ENCODE measurements around the gene TFB1M.

The TFB1M gene

DNA sequence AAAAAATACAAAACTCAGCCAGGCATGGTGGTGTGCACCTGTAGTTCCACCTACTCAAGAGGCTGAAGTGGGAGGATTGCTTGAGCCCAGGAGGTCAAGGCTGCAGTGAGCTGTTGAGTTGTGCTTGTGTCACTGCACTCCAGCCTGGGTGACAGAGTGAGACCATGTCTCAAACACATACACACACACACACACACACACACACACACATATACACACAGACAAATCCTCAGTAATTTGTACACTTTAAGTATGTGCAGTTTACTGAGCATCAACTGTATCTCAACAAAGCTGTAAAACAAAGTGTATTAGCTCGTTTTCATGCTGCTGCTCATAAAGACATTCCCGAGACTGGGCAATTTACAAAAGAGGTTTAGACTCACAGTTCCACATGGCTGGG lies 7.3 kb downstream of the TFB1M start:
- TF ChIP-seq, protein P1, sequence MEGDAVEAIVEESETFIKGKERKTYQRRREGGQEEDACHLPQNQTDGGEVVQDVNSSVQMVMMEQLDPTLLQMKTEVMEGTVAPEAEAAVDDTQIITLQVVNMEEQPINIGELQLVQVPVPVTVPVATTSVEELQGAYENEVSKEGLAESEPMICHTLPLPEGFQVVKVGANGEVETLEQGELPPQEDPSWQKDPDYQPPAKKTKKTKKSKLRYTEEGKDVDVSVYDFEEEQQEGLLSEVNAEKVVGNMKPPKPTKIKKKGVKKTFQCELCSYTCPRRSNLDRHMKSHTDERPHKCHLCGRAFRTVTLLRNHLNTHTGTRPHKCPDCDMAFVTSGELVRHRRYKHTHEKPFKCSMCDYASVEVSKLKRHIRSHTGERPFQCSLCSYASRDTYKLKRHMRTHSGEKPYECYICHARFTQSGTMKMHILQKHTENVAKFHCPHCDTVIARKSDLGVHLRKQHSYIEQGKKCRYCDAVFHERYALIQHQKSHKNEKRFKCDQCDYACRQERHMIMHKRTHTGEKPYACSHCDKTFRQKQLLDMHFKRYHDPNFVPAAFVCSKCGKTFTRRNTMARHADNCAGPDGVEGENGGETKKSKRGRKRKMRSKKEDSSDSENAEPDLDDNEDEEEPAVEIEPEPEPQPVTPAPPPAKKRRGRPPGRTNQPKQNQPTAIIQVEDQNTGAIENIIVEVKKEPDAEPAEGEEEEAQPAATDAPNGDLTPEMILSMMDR (IDR thresholded peaks at IDR 0.05), result no peak
- no peaks in the 10 kb centered on the region for H3K4me1 ChIP-seq (ENCODE audit: control insufficient read depth in 1 of 2, insufficient read depth in 1 of 2, low read depth in 1 of 2, low read length in 1 of 2)
- no peaks in the 10 kb centered on the region for H3K36me3 ChIP-seq
- no peaks in the 10 kb centered on the region for H3K9me3 ChIP-seq
- no peak overlapping the region for H3K27ac ChIP-seq
- no peaks in the 10 kb centered on the region for H3K27me3 ChIP-seq
- no peak overlapping the region for H3K4me3 ChIP-seq (ENCODE audit: low read depth in 1 of 2, low read length in 1 of 2)

DNA sequence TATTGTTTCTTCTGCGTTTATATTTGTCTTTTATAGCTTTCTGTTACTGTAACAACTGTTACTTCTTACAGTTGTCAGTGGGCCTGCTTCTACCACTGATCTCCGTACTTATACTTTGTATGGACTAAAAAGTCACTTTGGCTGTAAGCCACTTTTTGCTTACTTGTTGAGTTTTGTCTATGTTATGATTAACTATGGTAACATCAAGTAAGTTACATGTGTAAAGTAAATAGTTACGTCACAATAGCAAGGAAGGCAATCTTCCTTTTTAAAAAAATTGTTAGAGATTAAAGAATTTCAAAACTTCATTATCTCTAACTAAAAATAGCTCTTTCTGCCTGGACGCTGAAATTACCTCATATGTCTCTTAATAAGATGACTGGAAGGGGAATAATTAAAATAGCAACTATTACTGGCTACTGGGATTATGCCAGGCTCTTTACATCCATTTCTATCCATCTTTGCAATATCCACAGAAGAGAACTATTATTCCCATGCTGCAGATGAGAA lies 10.9 kb downstream of the TFB1M start:
- H3K27ac ChIP-seq, result no peak overlapping the region
- H3K4me1 ChIP-seq (ENCODE audit: control insufficient read depth in 1 of 2, insufficient read depth in 1 of 2, low read depth in 1 of 2, low read length in 1 of 2), result no peaks in the 10 kb centered on the region
- TF ChIP-seq, protein P1 (IDR thresholded peaks at IDR 0.05), result no peak
- H3K27me3 ChIP-seq, result no peaks in the 10 kb centered on the region
- no peaks in the 10 kb centered on the region for H3K9me3 ChIP-seq
- H3K4me3 ChIP-seq (ENCODE audit: low read depth in 1 of 2, low read length in 1 of 2), result no peak overlapping the region
- H3K36me3 ChIP-seq, result no peaks in the 10 kb centered on the region

DNA sequence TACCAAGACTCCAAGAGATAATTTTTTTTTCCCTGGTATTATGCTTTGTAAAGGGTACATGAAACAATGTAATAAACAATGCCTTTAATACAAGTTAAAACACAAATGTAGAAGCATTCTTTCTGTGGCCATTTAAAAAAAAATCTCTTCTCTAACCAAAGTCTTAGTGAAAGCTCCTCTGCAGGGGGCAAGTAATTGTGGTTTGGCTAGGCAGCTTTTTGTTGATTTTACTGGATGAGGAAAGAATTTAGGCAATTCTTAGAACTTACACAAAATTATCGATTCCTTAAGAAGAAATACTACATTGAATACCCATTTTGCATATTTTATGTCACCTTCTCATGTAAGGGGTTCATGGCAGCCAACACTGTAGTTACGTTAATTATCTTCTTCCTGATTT lies 12.4 kb downstream of the TFB1M start:
- Histone ChIP-seq H3K27me3 (no peaks in the 10 kb centered on the region), H3K27ac (no peak overlapping the region), H3K9me3 (no peaks in the 10 kb centered on the region), H3K36me3 (peaks cover under 1% of the 10 kb centered on the region), H3K4me1 (ENCODE audit: control insufficient read depth in 1 of 2, insufficient read depth in 1 of 2, low read depth in 1 of 2, low read length in 1 of 2) (no peaks in the 10 kb centered on the region), H3K4me3 (ENCODE audit: low read depth in 1 of 2, low read length in 1 of 2) (no peak overlapping the region)
- TF ChIP-seq, protein P1 (IDR thresholded peaks at IDR 0.05), result no peak

DNA sequence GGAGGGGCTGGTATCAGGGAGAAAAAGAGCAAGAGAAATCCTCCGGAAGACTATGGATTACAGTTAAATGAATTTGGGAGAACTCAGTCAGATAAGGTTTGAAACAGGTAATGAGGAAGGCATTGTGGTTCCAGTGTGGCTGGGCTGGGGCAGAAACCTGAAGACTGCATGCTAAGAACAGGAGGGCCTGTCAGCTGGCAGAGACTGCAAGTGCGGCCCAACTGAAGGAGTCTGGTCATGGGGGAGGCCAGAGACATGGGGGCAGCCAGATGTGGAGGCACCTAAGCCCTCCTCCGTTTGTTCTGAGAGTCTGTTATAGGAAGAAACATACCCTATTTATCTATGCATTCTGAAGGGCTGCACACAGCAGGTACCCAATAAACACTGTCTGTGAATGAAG lies 16.6 kb downstream of the TFB1M start:
- Histone ChIP-seq H3K9me3 (no peaks in the 10 kb centered on the region), H3K27ac (no peak overlapping the region), H3K4me1 (ENCODE audit: control insufficient read depth in 1 of 2, insufficient read depth in 1 of 2, low read depth in 1 of 2, low read length in 1 of 2) (no peaks in the 10 kb centered on the region), H3K27me3 (no peaks in the 10 kb centered on the region), H3K4me3 (ENCODE audit: low read depth in 1 of 2, low read length in 1 of 2) (no peak overlapping the region), H3K36me3 (peaks cover 10% of the 10 kb centered on the region)
- TF ChIP-seq, protein P1 (IDR thresholded peaks at IDR 0.05), result no peak

DNA sequence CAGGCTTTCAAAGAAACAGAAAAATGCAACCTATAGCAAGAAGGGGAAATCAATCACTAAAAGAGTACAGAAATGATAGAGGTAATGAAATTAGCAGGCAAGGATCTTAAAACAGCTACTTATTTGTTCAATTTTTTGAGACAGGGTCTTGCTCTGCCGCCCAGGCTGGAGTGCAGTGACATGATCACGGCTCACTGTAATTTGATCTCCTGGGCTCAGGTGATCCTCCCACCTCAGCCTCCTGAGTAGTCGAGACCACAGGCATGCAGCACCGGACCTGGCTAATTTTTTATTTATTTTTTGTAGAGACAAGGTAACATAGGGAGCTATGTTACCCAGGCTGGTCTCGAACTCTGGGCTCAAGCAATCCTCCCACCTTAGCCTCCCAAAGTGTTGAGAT lies 21.6 kb downstream of the TFB1M start:
- H3K9me3 ChIP-seq, result no peaks in the 10 kb centered on the region
- H3K4me1 ChIP-seq (ENCODE audit: control insufficient read depth in 1 of 2, insufficient read depth in 1 of 2, low read depth in 1 of 2, low read length in 1 of 2), result no peaks in the 10 kb centered on the region
- H3K27ac ChIP-seq, result no peak overlapping the region
- TF ChIP-seq, protein P1 (IDR thresholded peaks at IDR 0.05), result no peak
- no peak overlapping the region for H3K4me3 ChIP-seq (ENCODE audit: low read depth in 1 of 2, low read length in 1 of 2)
- no peaks in the 10 kb centered on the region for H3K27me3 ChIP-seq
- peaks cover 10% of the 10 kb centered on the region for H3K36me3 ChIP-seq

DNA sequence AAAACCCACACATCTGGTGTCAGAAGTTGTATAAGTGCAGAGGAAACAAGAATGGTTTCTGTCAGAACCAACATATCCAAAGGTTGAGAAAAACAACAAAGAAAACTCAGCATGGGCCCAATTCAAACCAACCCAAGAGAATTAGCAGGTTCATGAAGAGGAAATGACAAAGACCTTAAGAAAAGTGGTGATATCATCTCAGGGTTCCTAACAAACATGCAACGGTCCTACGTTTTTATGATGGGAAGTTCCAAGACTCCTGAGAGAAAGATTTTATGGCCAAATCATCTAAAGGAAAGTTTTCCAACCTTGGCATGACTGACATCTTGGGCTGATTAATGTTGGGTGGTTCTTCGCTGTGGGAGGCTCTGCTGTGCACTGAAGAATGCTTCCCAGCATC lies 23.0 kb downstream of the TFB1M start:
- Histone ChIP-seq H3K4me3 (ENCODE audit: low read depth in 1 of 2, low read length in 1 of 2) (no peak overlapping the region), H3K27me3 (no peaks in the 10 kb centered on the region), H3K4me1 (ENCODE audit: control insufficient read depth in 1 of 2, insufficient read depth in 1 of 2, low read depth in 1 of 2, low read length in 1 of 2) (no peaks in the 10 kb centered on the region), H3K36me3 (peaks cover 5% of the 10 kb centered on the region), H3K9me3 (no peaks in the 10 kb centered on the region), H3K27ac (no peak overlapping the region)
- TF ChIP-seq, protein P1 (IDR thresholded peaks at IDR 0.05), result no peak

Measured in neutrophil (primary cell).